ENCODE results near the gene HTR4. TPM values are rescaled to one million over a fixed set of nuclear protein-coding genes. Genes with fewer than 3 reads are reported as not detected.
A peak's percentile ranks its signal among the peaks of the same experiment; 100 is the strongest.

The HTR4 gene, protein sequence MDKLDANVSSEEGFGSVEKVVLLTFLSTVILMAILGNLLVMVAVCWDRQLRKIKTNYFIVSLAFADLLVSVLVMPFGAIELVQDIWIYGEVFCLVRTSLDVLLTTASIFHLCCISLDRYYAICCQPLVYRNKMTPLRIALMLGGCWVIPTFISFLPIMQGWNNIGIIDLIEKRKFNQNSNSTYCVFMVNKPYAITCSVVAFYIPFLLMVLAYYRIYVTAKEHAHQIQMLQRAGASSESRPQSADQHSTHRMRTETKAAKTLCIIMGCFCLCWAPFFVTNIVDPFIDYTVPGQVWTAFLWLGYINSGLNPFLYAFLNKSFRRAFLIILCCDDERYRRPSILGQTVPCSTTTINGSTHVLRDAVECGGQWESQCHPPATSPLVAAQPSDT
- total RNA-seq (2021; ENCODE audit: unreplicated experiment) (not detected), Bru-seq, nascent RNA (percentile 7 among the genes with signal in this experiment), BruChase-seq, experiment 1, labeled RNA remaining after a 6-hour chase (percentile 2 among the genes with signal in this experiment), BruChase-seq, experiment 2, labeled RNA remaining after a 2-hour chase (percentile 7 among the genes with signal in this experiment)
- polyA plus RNA-seq (2012) = not detected in 2 replicates
- long read RNA-seq = 0 reads

DNA sequence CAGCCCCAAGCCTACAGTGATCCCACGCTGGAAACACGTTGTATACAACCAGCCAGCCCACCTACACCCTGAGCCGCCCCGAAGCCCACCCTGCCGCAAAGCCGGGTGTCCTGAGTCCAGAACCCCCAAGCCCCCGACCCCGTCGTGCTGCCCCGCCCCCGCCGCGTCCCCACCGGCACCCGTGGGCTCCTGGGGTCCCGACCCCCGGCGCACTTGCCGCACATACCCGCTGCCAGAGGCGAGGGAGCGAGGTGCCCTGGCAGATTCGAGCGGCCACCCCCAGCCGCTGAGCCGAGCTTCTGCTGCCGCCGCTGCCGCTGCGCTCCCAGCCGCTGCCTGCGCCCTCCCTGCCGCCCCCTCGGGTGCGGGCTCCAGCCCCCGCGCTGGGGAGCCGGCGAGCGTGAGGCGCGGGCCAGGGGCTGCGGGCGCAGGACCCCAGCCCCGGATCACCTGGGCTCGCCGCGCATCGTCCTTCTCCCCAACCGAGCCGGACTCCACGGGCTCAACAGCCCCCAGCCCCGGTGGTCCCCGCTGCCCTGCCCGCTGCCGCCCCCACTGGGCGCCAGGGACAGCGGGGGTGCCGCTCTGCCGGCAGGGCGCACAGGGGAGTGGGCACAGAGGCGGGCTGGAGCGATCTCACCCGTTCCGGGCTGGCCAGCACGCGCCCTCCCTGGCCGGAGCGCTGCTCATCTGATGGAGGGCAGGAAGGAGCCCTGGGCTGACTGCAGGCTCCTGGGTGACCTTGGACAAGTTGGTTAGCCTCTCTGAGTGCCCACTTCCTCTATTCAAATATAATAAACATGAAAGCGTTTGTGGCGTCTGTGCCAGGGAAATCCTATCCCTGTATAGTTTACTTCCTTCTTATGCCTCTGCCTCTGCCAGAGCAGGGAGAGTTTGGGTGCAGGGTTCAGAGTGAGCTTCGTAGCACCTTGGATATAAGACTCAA is at the start of gene HTR4:
TSS of gene HTR4 (minus strand) at position 692 of the 946 bp plus-strand sequence. CDS start 17,513 bp downstream, outside the sequence.
- Histone ChIP-seq H3K9me2 (ENCODE audit: insufficient read depth) (no peaks in the 10 kb centered on the region), H3K4me1 (ENCODE audit: control insufficient read depth in 1 of 2, insufficient read depth in 2 of 2, low read length in 2 of 2) (no peaks in the 10 kb centered on the region), H3K4me2 (ENCODE audit: low read length) (no peak within 1 kb of the TSS), H3K9ac (ENCODE audit: low read length) (no peak within 1 kb of the TSS), H3K79me2 (ENCODE audit: insufficient read depth, low read length) (no peaks in the 10 kb centered on the region), H3K4me3 (replicated peaks in 1 of 2; ENCODE audit: low read depth in 1 of 2, low read length in 2 of 2) (no peak within 1 kb of the TSS), H3K9me3 (ENCODE audit: control insufficient read depth in 1 of 2, insufficient read depth in 1 of 2, low read depth in 1 of 2, low read length in 2 of 2) (no peaks in the 10 kb centered on the region), H2AFZ (ENCODE audit: low read depth, low read length, poor library complexity, severe bottlenecking) (no peak within 1 kb of the TSS), H4K20me1 (ENCODE audit: insufficient read depth) (no peaks in the 10 kb centered on the region), H3K36me3 (ENCODE audit: control insufficient read depth in 1 of 2, insufficient read depth in 2 of 2, low read length in 2 of 2) (no peaks in the 10 kb centered on the region), H3K27me3 (ENCODE audit: insufficient read depth, low read length) (peaks cover 28% of the 10 kb centered on the region), H3K27ac (ENCODE audit: low read depth, low read length) (no peak within 1 kb of the TSS)
- CTCF ChIA-PET = no interaction called here
- intact Hi-C loops (cut with micrococcal nuclease) = no loop called here
- POLR2A ChIA-PET = no interaction called here
- RAD21 ChIA-PET (ENCODE audit: low non-redundant PET in 1 of 2, low total read pairs in 2 of 2, uncharacterized antibody in 2 of 2, unreplicated experiment in 2 of 2) = no interaction called here
- no TSS peak for BruUV-seq (replicated peaks)
- no peak for DNase-seq (ENCODE audit: low read depth, low spot score)
- TF ChIP-seq POLR2A (IDR thresholded peaks at IDR 0.05; ENCODE audit: borderline replicate concordance, extremely low read depth, insufficient read depth, insufficient read length) = no peak
- TF ChIP-seq ZFX (IDR thresholded peaks at IDR 0.05) = no peak
- no peak for TF ChIP-seq CTCF (IDR thresholded peaks at IDR 0.05 in 2 of 3, conservative IDR thresholded peaks at IDR 0.05 in 1 of 3; ENCODE audit: borderline replicate concordance in 1 of 3, insufficient read depth in 1 of 3, low read depth in 2 of 3, low read length in 2 of 3)
- TF ChIP-seq, protein P1, sequence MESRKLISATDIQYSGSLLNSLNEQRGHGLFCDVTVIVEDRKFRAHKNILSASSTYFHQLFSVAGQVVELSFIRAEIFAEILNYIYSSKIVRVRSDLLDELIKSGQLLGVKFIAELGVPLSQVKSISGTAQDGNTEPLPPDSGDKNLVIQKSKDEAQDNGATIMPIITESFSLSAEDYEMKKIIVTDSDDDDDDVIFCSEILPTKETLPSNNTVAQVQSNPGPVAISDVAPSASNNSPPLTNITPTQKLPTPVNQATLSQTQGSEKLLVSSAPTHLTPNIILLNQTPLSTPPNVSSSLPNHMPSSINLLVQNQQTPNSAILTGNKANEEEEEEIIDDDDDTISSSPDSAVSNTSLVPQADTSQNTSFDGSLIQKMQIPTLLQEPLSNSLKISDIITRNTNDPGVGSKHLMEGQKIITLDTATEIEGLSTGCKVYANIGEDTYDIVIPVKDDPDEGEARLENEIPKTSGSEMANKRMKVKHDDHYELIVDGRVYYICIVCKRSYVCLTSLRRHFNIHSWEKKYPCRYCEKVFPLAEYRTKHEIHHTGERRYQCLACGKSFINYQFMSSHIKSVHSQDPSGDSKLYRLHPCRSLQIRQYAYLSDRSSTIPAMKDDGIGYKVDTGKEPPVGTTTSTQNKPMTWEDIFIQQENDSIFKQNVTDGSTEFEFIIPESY (IDR thresholded peaks at IDR 0.05; ENCODE audit: extremely low read depth, insufficient replicate concordance, low read length) = no peak
- no peak for TF ChIP-seq RAD21 (IDR thresholded peaks at IDR 0.05; ENCODE audit: low read depth)
- TF ChIP-seq ZNF274 (IDR thresholded peaks at IDR 0.05; ENCODE audit: low read depth, low read length) = no peak
- TF ChIP-seq ELF1 (IDR thresholded peaks at IDR 0.05; ENCODE audit: borderline replicate concordance, low read depth) = no peak
- no peak for TF ChIP-seq CBX3 (IDR thresholded peaks at IDR 0.05; ENCODE audit: low read depth)
- TF ChIP-seq CEBPB (IDR thresholded peaks at IDR 0.05; ENCODE audit: low read depth) = no peak
- TF ChIP-seq POLR2AphosphoS5 (IDR thresholded peaks at IDR 0.05; ENCODE audit: low read depth, low read length) = no peak
- TF ChIP-seq JUND (IDR thresholded peaks at IDR 0.05) = no peak
- TF ChIP-seq FOSL1 (IDR thresholded peaks at IDR 0.05; ENCODE audit: low read depth) = no peak
- TF ChIP-seq EGR1 (IDR thresholded peaks at IDR 0.05; ENCODE audit: low read depth) = no peak
- TF ChIP-seq EZH2phosphoT487 (IDR thresholded peaks at IDR 0.05; ENCODE audit: borderline replicate concordance) = no peak
- TF ChIP-seq EZH2 (IDR thresholded peaks at IDR 0.05) = no peak
- ATAC-seq = no peak
